HUDEP-2 (cell line): ENCODE results near the gene NOS3.

Source experiments
- DNase-seq, 76 experiments: peaks; one replicate each; lab custom pipeline; 2025; ENCODE audit not compliant: unreplicated experiment in 76 of 76; lab: John Stamatoyannopoulos, UW

Gene NOS3

GRCh38 chr7:150977382-150978125 is 13.3 kb upstream of the NOS3 start:
- no peak for DNase-seq

GRCh38 chr7:150978126-150978789 is 12.6 kb upstream of the NOS3 start, which contains the start of gene KCNH2:
Gene KCNH2 (minus strand): TSS chr7:150978321. CDS start chr7:150977913, 408 bp downstream.
- DNase-seq: peak in 12 of 76 experiments; percentile 15 to 54 (median 30)

- DNase-seq: no peak
Measured at GRCh38 chr7:150979713-150980390, 11.0 kb upstream of the NOS3 start.

DNA sequence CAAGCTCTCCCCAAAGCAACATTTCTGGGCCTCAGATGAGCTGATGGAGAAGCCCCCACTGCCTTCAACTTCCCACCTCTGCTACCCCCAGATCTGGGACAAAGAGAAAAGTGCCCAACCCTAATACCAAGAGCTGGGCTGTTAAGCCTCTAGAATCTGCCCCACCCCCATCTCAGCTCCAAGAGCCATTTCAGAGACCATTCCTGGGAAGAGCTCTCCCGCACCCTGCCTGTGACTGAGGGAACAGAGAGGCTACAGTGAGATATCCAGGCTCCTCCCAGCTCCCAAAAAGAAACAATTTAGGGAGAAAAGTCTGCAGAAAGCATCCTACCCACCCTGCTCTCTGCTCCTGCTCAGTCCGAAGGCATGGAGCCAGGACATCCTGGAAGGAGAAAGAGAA is 10.2 kb upstream of the NOS3 start:
- no peak for DNase-seq

DNA sequence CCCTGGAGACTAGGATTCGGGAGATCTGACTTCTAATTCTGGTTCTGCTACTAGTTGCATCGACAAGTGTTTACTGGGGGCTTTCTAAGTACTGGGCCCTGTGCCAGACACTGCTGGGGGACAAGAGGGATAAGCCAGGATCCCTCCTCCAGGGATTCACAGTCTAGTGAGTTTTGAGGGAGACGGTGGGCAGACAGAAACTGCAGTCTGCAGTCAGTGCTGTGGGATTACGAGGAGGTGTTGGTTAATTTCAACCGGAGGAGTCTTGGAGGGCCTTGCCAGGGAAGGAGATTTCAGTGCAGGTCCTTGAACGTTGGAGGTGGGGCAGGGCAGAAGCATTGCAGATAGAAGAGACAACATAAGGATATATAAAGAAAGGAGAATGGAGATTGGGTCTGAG is 9.2 kb upstream of the NOS3 start:
- no peak for DNase-seq

DNA sequence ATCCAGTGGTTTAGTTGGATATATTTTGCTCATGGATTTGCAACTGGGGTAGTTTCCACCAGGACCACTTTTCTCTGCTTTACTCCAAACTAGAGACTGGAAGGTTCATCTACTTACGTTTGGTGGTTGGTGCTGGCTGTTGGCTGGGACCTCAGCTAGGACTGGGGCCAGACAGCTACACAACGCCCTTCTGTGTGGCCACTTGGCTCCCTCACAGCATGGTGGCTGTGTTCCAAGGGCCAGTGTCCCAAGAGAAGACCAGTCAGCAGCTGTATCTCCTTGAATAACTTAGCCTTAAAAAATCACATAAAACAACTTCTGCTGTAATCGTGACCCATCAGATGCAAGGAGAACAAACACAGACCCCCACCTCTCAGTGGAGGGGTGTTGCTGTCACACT is 8.5 kb upstream of the NOS3 start:
- DNase-seq: no peak

DNA sequence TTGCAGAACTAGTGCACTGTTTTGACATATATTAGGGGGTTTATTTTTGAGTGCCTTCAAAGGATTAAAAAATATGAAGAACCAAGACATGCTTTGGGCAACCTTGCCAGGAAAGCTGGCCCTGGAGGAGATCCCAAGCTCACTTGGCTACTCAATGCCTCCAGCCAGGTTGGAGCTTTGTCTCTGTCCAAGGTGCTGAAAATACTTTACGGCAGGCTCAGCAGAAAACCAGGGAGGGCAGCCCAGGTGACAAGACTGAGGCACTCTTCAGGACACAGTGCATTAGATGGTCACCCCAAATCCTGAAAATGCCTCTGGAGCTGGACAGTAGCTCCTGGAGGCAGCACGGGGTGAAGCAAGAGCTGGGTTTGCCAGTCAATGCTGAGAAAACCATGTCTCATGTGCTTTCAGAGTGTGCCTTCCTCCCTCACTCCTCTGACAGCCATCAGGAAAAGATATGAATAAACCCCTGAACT is 6.9 kb upstream of the NOS3 start:
- DNase-seq: peak in 25 of 76 experiments; percentile 2 to 69 (median 34)

- DNase-seq: peak in 53 of 76 experiments; percentile 7 to 77 (median 53)
Measured at GRCh38 chr7:150986099-150986512, 4.7 kb upstream of the NOS3 start.

- no peak for DNase-seq
Measured at GRCh38 chr7:150986556-150986955, 4.3 kb upstream of the NOS3 start.

- peak in 39 of 76 experiments; percentile 5 to 67 (median 44) for DNase-seq
Measured at GRCh38 chr7:150988230-150989226, 2.3 kb upstream of the NOS3 start.

GRCh38 chr7:150989456-150989855 is 1.4 kb upstream of the NOS3 start:
- no peak for DNase-seq

DNA sequence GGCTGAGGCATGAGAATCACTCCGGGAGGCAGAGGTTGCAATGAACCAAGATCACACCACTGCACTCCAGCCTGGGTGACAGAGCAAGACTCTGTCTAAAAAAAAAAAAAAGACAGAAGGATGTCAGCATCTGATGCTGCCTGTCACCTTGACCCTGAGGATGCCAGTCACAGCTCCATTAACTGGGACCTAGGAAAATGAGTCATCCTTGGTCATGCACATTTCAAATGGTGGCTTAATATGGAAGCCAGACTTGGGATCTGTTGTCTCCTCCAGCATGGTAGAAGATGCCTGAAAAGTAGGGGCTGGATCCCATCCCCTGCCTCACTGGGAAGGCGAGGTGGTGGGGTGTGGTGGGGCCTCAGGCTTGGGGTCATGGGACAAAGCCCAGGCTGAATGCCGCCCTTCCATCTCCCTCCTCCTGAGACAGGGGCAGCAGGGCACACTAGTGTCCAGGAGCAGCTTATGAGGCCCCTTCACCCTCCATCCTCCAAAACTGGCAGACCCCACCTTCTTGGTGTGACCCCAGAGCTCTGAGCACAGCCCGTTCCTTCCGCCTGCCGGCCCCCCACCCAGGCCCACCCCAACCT is 1.3 kb downstream of the NOS3 start:
- no peak for DNase-seq

GRCh38 chr7:150992833-150993302 is 2.1 kb downstream of the NOS3 start:
- peak in 17 of 76 experiments; percentile 17 to 60 (median 32) for DNase-seq

GRCh38 chr7:150993511-150993910 is 2.7 kb downstream of the NOS3 start:
- no peak for DNase-seq

DNA sequence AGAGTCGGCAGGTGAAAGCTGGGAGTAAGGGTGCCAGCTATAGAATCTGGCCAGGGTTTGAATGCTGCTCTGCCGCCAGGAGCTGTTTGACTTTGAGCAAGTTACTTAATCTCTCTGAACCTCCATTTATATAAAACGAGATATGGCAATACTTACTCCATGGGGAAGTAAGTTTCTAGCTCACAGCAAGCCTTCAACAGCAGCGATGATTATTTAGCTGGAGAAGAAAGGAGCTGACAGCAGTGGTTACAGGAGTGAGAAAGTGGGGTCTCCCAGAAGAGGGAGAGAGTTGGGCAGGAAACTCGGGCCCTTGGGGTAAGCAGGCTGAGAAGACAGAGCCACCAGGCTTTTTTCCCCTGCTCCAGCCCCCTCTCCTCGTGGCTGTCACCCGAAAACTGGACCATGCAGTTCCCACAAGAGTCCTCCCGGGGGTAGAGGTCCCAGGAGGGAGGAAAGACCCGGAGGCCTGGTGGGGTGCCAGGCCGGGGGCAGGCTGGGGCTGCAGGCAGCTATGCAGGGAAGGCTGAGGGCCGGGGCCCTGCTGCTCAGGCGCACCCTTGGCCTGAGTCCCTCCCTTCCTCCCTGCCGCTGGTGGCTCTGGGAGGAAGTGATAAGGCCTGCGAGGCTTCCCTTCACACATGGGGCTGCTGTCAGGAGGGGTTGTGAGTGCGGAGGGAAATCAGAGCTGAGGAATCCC is 3.5 kb downstream of the NOS3 start:
- DNase-seq: peak in 73 of 76 experiments; percentile 36 to 88 (median 74)

DNA sequence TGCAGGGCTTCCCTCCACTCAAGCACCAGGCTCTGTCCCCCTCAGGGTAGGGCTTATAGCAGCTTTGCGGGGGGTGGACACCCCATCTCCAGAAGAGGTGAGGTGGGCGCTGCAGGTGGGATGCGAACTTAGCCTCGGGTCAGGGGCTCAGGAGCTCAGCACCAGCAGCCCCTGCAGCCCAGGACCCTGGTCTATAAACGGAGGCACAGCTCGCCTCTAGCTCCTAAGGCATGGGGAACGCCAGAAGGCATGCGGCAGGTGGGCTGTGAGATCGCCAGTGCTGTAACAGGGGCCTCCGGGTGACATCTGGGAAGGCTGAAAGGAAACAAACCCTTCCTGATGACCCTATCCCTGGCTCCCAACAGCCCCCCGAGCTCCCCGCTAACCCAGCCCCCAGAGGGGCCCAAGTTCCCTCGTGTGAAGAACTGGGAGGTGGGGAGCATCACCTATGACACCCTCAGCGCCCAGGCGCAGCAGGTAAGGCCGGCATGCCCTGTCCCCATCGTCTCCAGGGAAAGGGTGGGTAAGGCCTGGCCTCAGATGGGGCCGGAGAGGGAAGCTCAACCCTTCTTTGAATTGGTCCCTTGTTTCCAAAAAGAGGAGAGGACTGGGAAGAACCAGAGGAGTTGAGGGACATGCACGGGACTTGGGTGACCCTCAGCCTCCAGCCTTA is 4.2 kb downstream of the NOS3 start:
- DNase-seq: no peak

DNA sequence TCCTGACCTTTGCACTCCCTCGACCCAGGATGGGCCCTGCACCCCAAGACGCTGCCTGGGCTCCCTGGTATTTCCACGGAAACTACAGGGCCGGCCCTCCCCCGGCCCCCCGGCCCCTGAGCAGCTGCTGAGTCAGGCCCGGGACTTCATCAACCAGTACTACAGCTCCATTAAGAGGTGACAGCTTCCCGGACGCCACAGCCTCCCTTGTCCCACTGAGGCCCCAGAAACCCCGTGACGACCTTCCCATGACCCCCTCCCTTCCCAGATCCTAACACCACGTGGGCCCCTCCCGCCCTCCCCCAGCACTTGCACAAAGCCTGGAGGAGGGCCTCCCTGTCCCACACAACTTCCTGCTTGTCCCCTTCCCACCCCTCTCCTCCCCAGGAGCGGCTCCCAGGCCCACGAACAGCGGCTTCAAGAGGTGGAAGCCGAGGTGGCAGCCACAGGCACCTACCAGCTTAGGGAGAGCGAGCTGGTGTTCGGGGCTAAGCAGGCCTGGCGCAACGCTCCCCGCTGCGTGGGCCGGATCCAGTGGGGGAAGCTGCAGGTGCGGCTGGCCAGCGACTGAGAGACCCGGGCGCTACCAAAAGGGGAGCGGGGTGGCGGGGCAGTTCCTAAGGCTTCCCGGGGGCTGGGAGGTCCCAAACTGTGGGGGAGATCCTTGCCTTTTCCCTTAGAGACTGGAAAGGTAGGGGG is 5.7 kb downstream of the NOS3 start:
- no peak for DNase-seq

DNA sequence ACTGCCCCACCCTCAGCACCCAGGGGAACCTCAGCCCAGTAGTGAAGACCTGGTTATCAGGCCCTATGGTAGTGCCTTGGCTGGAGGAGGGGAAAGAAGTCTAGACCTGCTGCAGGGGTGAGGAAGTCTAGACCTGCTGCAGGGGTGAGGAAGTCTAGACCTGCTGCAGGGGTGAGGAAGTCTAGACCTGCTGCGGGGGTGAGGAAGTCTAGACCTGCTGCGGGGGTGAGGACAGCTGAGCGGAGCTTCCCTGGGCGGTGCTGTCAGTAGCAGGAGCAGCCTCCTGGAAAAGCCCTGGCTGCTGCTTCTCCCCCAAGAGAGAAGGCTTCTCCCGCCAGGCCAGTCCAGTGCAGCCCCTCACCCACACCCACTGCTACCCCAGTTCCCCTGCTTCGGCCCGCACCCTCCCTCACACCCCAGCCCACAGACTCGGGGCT is 6.3 kb downstream of the NOS3 start:
- DNase-seq: no peak
